Activated CD4-positive, alpha-beta T cell treated with anti-CD3 and anti-CD28 coated beads for 36 hours (primary cell): Measurements from ENCODE around the gene PPEF2. TPM values are rescaled to one million over a fixed set of nuclear protein-coding genes. Genes with fewer than 3 reads are reported as not detected.

Experiments
- ATAC-seq: fragments of 200-7000 bp; cut with Tn5 transposase; one replicate; pipeline ENCODE4 v1.10.0; 2021; ENCODE audit warnings: mild to moderate bottlenecking, moderate library complexity
- CTCF ChIA-PET: fragments of 350-600 bp; sonication (Branson Sonifier 250); formaldehyde crosslinking; loops from one replicate; lab custom pipeline; 2021; ENCODE audit warnings: antibody characterized with exemption; lab: Charles Lee
- POLR2A ChIA-PET: fragments of 350-600 bp; sonication (Branson Sonifier 250); formaldehyde crosslinking; loops from one replicate; lab custom pipeline; 2021; ENCODE audit warnings: antibody characterized with exemption, inconsistent platforms; lab: Charles Lee
- DNase-seq: peaks from one replicate; pipeline ENCODE4 v3.0.0-alpha.2; 2020
- H3K27ac Mint-ChIP-seq: one replicate; pipeline ENCODE4 v1.8.0; 2021; ENCODE audit warnings: mixed read lengths
- H3K27me3 Mint-ChIP-seq: one replicate; pipeline ENCODE4 v1.8.0; 2021; ENCODE audit warnings: mixed read lengths
- H3K36me3 Mint-ChIP-seq: one replicate; pipeline ENCODE4 v1.8.0; 2021; ENCODE audit warnings: low read depth, mixed read lengths
- H3K4me1 Mint-ChIP-seq: one replicate; pipeline ENCODE4 v1.8.0; 2021; ENCODE audit warnings: mixed read lengths
- H3K4me3 Mint-ChIP-seq: one replicate; pipeline ENCODE4 v1.8.0; 2021; ENCODE audit warnings: mild to moderate bottlenecking, moderate library complexity, mixed read lengths
- H3K9me3 Mint-ChIP-seq: one replicate; pipeline ENCODE4 v1.8.0; 2021; ENCODE audit warnings: low read depth, mixed read lengths
- intact Hi-C, 2 experiments: fragments of 100-400 bp; cut with DNase I in 1 of 2; cut with micrococcal nuclease in 1 of 2; formaldehyde crosslinking; loops; one replicate each; pipeline versions ENCODE4 v1.14.2 to v1.15.1; 2022 to 2024; cut with DNase I, micrococcal nuclease
- total RNA-seq, 2 experiments: library from RNA; stranded (reverse); gene quantifications; one replicate each; pipeline ENCODE4 v1.2.3, GENCODE V29; 2021

The PPEF2 gene
- total RNA-seq, 2 experiments from 2014 or later = 0.09 to 0.14 TPM

GRCh38 chr4:75834095-75834771, 68.0 kb downstream of the PPEF2 start:
- Mint-ChIP-seq H3K27me3 (peaks cover 3% of the 10 kb centered on the region), H3K4me3 (no peak overlapping the region), H3K4me1 (no peaks in the 10 kb centered on the region), H3K36me3 (no peaks in the 10 kb centered on the region), H3K27ac (no peak overlapping the region), H3K9me3 (no peaks in the 10 kb centered on the region)
- DNase-seq = no peak
- CTCF ChIA-PET = interaction anchor here (0.6 to 1.7 kb wide), 4 partner anchors 11 to 317 kb away, joined by 3 to 9 read pairs (median 4); no protein-coding TSS in a partner anchor
- POLR2A ChIA-PET = no interaction called here
- ATAC-seq = no peak
- intact Hi-C loops = no loop called here

GRCh38 chr4:75831856-75832405, 70.3 kb downstream of the PPEF2 start:
- H3K4me3 Mint-ChIP-seq = no peak overlapping the region
- DNase-seq (no peak), ATAC-seq (no peak)
- ChIA-PET CTCF (no interaction called here), POLR2A (no interaction called here)
- H3K36me3 Mint-ChIP-seq = no peaks in the 10 kb centered on the region
- H3K27me3 Mint-ChIP-seq = peaks cover 3% of the 10 kb centered on the region
- H3K9me3 Mint-ChIP-seq = no peaks in the 10 kb centered on the region
- intact Hi-C loops = no loop called here
- no peaks in the 10 kb centered on the region for H3K4me1 Mint-ChIP-seq
- H3K27ac Mint-ChIP-seq = no peak overlapping the region

- Mint-ChIP-seq H3K27ac (no peak overlapping the region), H3K9me3 (no peaks in the 10 kb centered on the region), H3K4me1 (no peaks in the 10 kb centered on the region), H3K4me3 (no peak overlapping the region), H3K27me3 (peaks cover 3% of the 10 kb centered on the region), H3K36me3 (no peaks in the 10 kb centered on the region)
- ATAC-seq (no peak), DNase-seq (no peak)
- ChIA-PET POLR2A (no interaction called here), CTCF (no interaction called here)
- intact Hi-C loops = no loop called here
Observed at GRCh38 chr4:75830906-75831305, 71.3 kb downstream of the PPEF2 start.

- H3K4me3 Mint-ChIP-seq = no peak overlapping the region
- CTCF ChIA-PET = interaction anchor here (1.1 kb wide), 1 partner anchor 24 kb away, joined by 4 read pairs; no protein-coding TSS in a partner anchor
- DNase-seq (no peak), ATAC-seq (no peak)
- no peaks in the 10 kb centered on the region for H3K36me3 Mint-ChIP-seq
- no peak overlapping the region for H3K27ac Mint-ChIP-seq
- no peaks in the 10 kb centered on the region for H3K9me3 Mint-ChIP-seq
- no peaks in the 10 kb centered on the region for H3K27me3 Mint-ChIP-seq
- H3K4me1 Mint-ChIP-seq = peaks cover 4% of the 10 kb centered on the region
- intact Hi-C loops = no loop called here
- POLR2A ChIA-PET = no interaction called here
Observed at GRCh38 chr4:75823812-75824211, 78.4 kb downstream of the PPEF2 start.

- POLR2A ChIA-PET = no interaction called here
- no peak for DNase-seq
Observed at GRCh38 chr4:75822416-75822815, 79.8 kb downstream of the PPEF2 start.

GRCh38 chr4:75821966-75822365, 80.3 kb downstream of the PPEF2 start:
- ChIA-PET POLR2A (no interaction called here), CTCF (no interaction called here)

More at GRCh38 chr4:75822416-75822815, 79.8 kb downstream of the PPEF2 start:
- no peaks in the 10 kb centered on the region for H3K27me3 Mint-ChIP-seq
- CTCF ChIA-PET = interaction anchor here (0.5 kb wide), 1 partner anchor 87 kb away, joined by 3 read pairs; no protein-coding TSS in a partner anchor
- H3K36me3 Mint-ChIP-seq = no peaks in the 10 kb centered on the region
- no peak for ATAC-seq
- no peak overlapping the region for H3K4me3 Mint-ChIP-seq
- no peak overlapping the region for H3K27ac Mint-ChIP-seq
- intact Hi-C loops = no loop called here
- no peaks in the 10 kb centered on the region for H3K9me3 Mint-ChIP-seq
- peaks cover 4% of the 10 kb centered on the region for H3K4me1 Mint-ChIP-seq

GRCh38 chr4:75821216-75821615, 81.0 kb downstream of the PPEF2 start:
- ChIA-PET CTCF (interaction anchor here (0.9 kb wide), 1 partner anchor 27 kb away, joined by 3 read pairs; no protein-coding TSS in a partner anchor), POLR2A (no interaction called here)
- Mint-ChIP-seq H3K27me3 (no peaks in the 10 kb centered on the region), H3K9me3 (no peaks in the 10 kb centered on the region), H3K27ac (no peak overlapping the region), H3K4me1 (peaks cover 4% of the 10 kb centered on the region), H3K36me3 (no peaks in the 10 kb centered on the region), H3K4me3 (no peak overlapping the region)
- intact Hi-C loops = no loop called here
- ATAC-seq = peak; percentile 75
- no peak for DNase-seq

More at GRCh38 chr4:75821966-75822365, 80.3 kb downstream of the PPEF2 start:
- no peaks in the 10 kb centered on the region for H3K9me3 Mint-ChIP-seq
- H3K27ac Mint-ChIP-seq = no peak overlapping the region
- H3K27me3 Mint-ChIP-seq = no peaks in the 10 kb centered on the region
- H3K4me1 Mint-ChIP-seq = peaks cover 4% of the 10 kb centered on the region
- DNase-seq (no peak), ATAC-seq (no peak)
- H3K4me3 Mint-ChIP-seq = no peak overlapping the region
- no peaks in the 10 kb centered on the region for H3K36me3 Mint-ChIP-seq
- intact Hi-C loops = no loop called here

GRCh38 chr4:75820676-75821075, 81.6 kb downstream of the PPEF2 start:
- Mint-ChIP-seq H3K9me3 (no peaks in the 10 kb centered on the region), H3K4me1 (peaks cover 4% of the 10 kb centered on the region), H3K36me3 (no peaks in the 10 kb centered on the region), H3K4me3 (no peak overlapping the region), H3K27ac (no peak overlapping the region), H3K27me3 (no peaks in the 10 kb centered on the region)
- intact Hi-C loops = no loop called here
- ChIA-PET CTCF (interaction anchor here (0.9 kb wide), 1 partner anchor 27 kb away, joined by 3 read pairs; no protein-coding TSS in a partner anchor), POLR2A (no interaction called here)
- ATAC-seq (peak; percentile 23), DNase-seq (no peak)

- no peak overlapping the region for H3K4me3 Mint-ChIP-seq
- ATAC-seq (no peak), DNase-seq (no peak)
- ChIA-PET POLR2A (no interaction called here), CTCF (no interaction called here)
- H3K9me3 Mint-ChIP-seq = no peaks in the 10 kb centered on the region
- H3K36me3 Mint-ChIP-seq = peaks cover 4% of the 10 kb centered on the region
- H3K27me3 Mint-ChIP-seq = no peaks in the 10 kb centered on the region
- intact Hi-C loops = no loop called here
- no peak overlapping the region for H3K27ac Mint-ChIP-seq
- peaks cover 4% of the 10 kb centered on the region for H3K4me1 Mint-ChIP-seq
Observed at GRCh38 chr4:75820197-75820596, 82.1 kb downstream of the PPEF2 start.

GRCh38 chr4:75819121-75819520, 83.1 kb downstream of the PPEF2 start:
- H3K4me3 Mint-ChIP-seq = no peak overlapping the region
- DNase-seq (no peak), ATAC-seq (no peak)
- peaks cover 4% of the 10 kb centered on the region for H3K4me1 Mint-ChIP-seq
- H3K27ac Mint-ChIP-seq = no peak overlapping the region
- CTCF ChIA-PET = interaction anchor here (0.8 kb wide), 1 partner anchor 165 kb away, joined by 3 read pairs; no protein-coding TSS in a partner anchor
- H3K27me3 Mint-ChIP-seq = no peaks in the 10 kb centered on the region
- intact Hi-C loops = no loop called here
- POLR2A ChIA-PET = no interaction called here
- H3K36me3 Mint-ChIP-seq = peaks cover 12% of the 10 kb centered on the region
- H3K9me3 Mint-ChIP-seq = no peaks in the 10 kb centered on the region

- H3K4me3 Mint-ChIP-seq = no peak overlapping the region
- peaks cover 14% of the 10 kb centered on the region for H3K36me3 Mint-ChIP-seq
- no peak overlapping the region for H3K27ac Mint-ChIP-seq
- DNase-seq = no peak
- ChIA-PET CTCF (interaction anchor here (0.9 kb wide), 1 partner anchor 10 kb away, joined by 5 read pairs; no protein-coding TSS in a partner anchor), POLR2A (interaction anchor here (0.6 kb wide), 1 partner anchor 294 kb away, joined by 4 read pairs; no protein-coding TSS in a partner anchor)
- H3K4me1 Mint-ChIP-seq = peaks cover 4% of the 10 kb centered on the region
- no peak for ATAC-seq
- H3K9me3 Mint-ChIP-seq = no peaks in the 10 kb centered on the region
- H3K27me3 Mint-ChIP-seq = no peaks in the 10 kb centered on the region
- intact Hi-C loops = no loop called here
Observed at GRCh38 chr4:75817901-75818300, 84.4 kb downstream of the PPEF2 start.
